ENCODE measurements around the gene AK2. TPM values are rescaled to one million over a fixed set of nuclear protein-coding genes. Genes with fewer than 3 reads are reported as not detected.

AK2 gene
- total RNA-seq, 3 donors from 2014 or later, result 147 to 228 (median 186) TPM

GRCh38 chr1:33018112-33018511 lies 18.6 kb downstream of the AK2 start:
- no peak for TF ChIP-seq CTCF (IDR thresholded peaks at IDR 0.05)
- Histone ChIP-seq H3K4me1 (ENCODE audit: low read depth) (peaks cover 11% of the 10 kb centered on the region), H3K4me3 (no peak overlapping the region), H3K9me3 (no peaks in the 10 kb centered on the region), H3K36me3 (ENCODE audit: low read depth) (no peaks in the 10 kb centered on the region)
- intact Hi-C loops (cut with DNase I, micrococcal nuclease), result no loop called here
- DNase-seq (no peak), ATAC-seq (no peak)

- no peak for ATAC-seq
- intact Hi-C loops (cut with DNase I, micrococcal nuclease), result no loop called here
- H3K9me3 ChIP-seq, result no peaks in the 10 kb centered on the region
- H3K4me3 ChIP-seq, result no peak overlapping the region
- H3K4me1 ChIP-seq (ENCODE audit: low read depth), result peaks cover 4% of the 10 kb centered on the region
- DNase-seq, result no peak
- H3K36me3 ChIP-seq (ENCODE audit: low read depth), result no peaks in the 10 kb centered on the region
- no peak for TF ChIP-seq CTCF (IDR thresholded peaks at IDR 0.05)
Measured at GRCh38 chr1:33017175-33017574, 19.5 kb downstream of the AK2 start.

GRCh38 chr1:33015216-33015615 lies 21.5 kb downstream of the AK2 start:
- TF ChIP-seq CTCF (IDR thresholded peaks at IDR 0.05), result no peak
- DNase-seq (no peak), ATAC-seq (no peak)
- Histone ChIP-seq H3K36me3 (ENCODE audit: low read depth) (peaks cover 10% of the 10 kb centered on the region), H3K9me3 (no peaks in the 10 kb centered on the region), H3K4me1 (ENCODE audit: low read depth) (peaks cover 3% of the 10 kb centered on the region), H3K4me3 (no peak overlapping the region)
- intact Hi-C loops (cut with DNase I, micrococcal nuclease), result no loop called here

GRCh38 chr1:33014464-33015163 lies 22.1 kb downstream of the AK2 start:
- no peak for DNase-seq
- Histone ChIP-seq H3K4me1 (ENCODE audit: low read depth) (peaks cover 3% of the 10 kb centered on the region), H3K36me3 (ENCODE audit: low read depth) (peaks cover 10% of the 10 kb centered on the region), H3K9me3 (no peaks in the 10 kb centered on the region), H3K4me3 (no peak overlapping the region)
- no peak for TF ChIP-seq CTCF (IDR thresholded peaks at IDR 0.05)
- intact Hi-C loops (cut with DNase I, micrococcal nuclease), result no loop called here
- ATAC-seq, result no peak

- ATAC-seq, result peak; percentile 27
- H3K4me3 ChIP-seq, result no peak overlapping the region
- no peak for TF ChIP-seq CTCF (IDR thresholded peaks at IDR 0.05)
- peaks cover 10% of the 10 kb centered on the region for H3K36me3 ChIP-seq (ENCODE audit: low read depth)
- no peaks in the 10 kb centered on the region for H3K9me3 ChIP-seq
- DNase-seq, result no peak
- H3K4me1 ChIP-seq (ENCODE audit: low read depth), result peaks cover 3% of the 10 kb centered on the region
- intact Hi-C loops (cut with DNase I, micrococcal nuclease), result no loop called here
Measured at GRCh38 chr1:33013791-33014190, 22.9 kb downstream of the AK2 start.

- ATAC-seq, result no peak
- DNase-seq, result no peak
- intact Hi-C loops (cut with DNase I, micrococcal nuclease), result no loop called here
- TF ChIP-seq CTCF (IDR thresholded peaks at IDR 0.05), result no peak
- Histone ChIP-seq H3K4me1 (ENCODE audit: low read depth) (peaks cover 3% of the 10 kb centered on the region), H3K36me3 (ENCODE audit: low read depth) (peaks cover 10% of the 10 kb centered on the region), H3K9me3 (no peaks in the 10 kb centered on the region), H3K4me3 (no peak overlapping the region)
Measured at GRCh38 chr1:33012165-33012564, 24.5 kb downstream of the AK2 start.
